Mammary epithelial cell (primary cell): ENCODE results near the gene RSBN1L.

Experiments used
- EZH2 ChIP-seq: IDR thresholded peaks from 2 replicates; pipeline ENCODE4 v1.6.1; 2012; ENCODE audit warnings: low read length, inconsistent platforms, borderline replicate concordance
- TF ChIP-seq, protein P1 (sequence below), 2 donors: IDR thresholded peaks in 1 of 2; conservative IDR thresholded peaks in 1 of 2; 2 replicates each; pipeline ENCODE4 v1.5.1; 2011 to 2012; ENCODE audit warnings: inconsistent platforms in 2 of 2, low read length in 2 of 2, mild to moderate bottlenecking in 2 of 2, control low read depth in 1 of 2, low read depth in 1 of 2; ENCODE audit not compliant: insufficient read depth in 1 of 2; ENCODE audit errors: extremely low read depth in 1 of 2

DNA sequence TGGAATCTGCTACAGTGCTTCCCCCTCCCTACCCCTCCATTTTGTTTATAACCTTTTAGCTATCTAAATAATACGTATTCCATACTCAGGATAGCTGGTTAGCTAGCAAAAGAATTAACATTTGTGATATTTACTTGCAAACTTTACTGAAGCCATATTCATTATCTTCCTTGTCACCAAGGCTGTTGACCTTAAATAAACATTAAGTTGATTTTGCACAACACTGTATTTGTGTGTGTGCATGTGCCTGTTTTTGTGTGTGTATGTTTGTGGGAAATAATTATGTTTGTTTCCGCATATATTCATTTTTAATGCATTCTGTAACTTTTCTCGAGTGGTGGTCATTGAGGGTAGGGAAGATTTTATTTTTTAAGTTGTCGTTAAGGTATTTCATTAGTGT lies 86.1 kb downstream of the RSBN1L start:
- TF ChIP-seq, protein P1, sequence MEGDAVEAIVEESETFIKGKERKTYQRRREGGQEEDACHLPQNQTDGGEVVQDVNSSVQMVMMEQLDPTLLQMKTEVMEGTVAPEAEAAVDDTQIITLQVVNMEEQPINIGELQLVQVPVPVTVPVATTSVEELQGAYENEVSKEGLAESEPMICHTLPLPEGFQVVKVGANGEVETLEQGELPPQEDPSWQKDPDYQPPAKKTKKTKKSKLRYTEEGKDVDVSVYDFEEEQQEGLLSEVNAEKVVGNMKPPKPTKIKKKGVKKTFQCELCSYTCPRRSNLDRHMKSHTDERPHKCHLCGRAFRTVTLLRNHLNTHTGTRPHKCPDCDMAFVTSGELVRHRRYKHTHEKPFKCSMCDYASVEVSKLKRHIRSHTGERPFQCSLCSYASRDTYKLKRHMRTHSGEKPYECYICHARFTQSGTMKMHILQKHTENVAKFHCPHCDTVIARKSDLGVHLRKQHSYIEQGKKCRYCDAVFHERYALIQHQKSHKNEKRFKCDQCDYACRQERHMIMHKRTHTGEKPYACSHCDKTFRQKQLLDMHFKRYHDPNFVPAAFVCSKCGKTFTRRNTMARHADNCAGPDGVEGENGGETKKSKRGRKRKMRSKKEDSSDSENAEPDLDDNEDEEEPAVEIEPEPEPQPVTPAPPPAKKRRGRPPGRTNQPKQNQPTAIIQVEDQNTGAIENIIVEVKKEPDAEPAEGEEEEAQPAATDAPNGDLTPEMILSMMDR (conservative IDR thresholded peaks at IDR 0.05 in 1 of 2, IDR thresholded peaks at IDR 0.05 in 1 of 2; ENCODE audit: extremely low read depth in 1 of 2, insufficient read depth in 1 of 2, low read depth in 1 of 2, low read length in 2 of 2), result no peak
- TF ChIP-seq EZH2, result no peak
